NCI-H1105 (cell line): Measurements from ENCODE around the gene KMT2B.
A peak's percentile ranks its signal among the peaks of the same experiment; 100 is the strongest.
"Not testable (repeated sequence)": the region's sequence is repeated elsewhere in the genome, so short reads cannot be mapped to it uniquely, and the experiment has no call there.

ENCODE experiments used
- DNase-seq: peaks from one replicate; lab custom pipeline; 2025; lab: John Stamatoyannopoulos, UW

Gene KMT2B, protein sequence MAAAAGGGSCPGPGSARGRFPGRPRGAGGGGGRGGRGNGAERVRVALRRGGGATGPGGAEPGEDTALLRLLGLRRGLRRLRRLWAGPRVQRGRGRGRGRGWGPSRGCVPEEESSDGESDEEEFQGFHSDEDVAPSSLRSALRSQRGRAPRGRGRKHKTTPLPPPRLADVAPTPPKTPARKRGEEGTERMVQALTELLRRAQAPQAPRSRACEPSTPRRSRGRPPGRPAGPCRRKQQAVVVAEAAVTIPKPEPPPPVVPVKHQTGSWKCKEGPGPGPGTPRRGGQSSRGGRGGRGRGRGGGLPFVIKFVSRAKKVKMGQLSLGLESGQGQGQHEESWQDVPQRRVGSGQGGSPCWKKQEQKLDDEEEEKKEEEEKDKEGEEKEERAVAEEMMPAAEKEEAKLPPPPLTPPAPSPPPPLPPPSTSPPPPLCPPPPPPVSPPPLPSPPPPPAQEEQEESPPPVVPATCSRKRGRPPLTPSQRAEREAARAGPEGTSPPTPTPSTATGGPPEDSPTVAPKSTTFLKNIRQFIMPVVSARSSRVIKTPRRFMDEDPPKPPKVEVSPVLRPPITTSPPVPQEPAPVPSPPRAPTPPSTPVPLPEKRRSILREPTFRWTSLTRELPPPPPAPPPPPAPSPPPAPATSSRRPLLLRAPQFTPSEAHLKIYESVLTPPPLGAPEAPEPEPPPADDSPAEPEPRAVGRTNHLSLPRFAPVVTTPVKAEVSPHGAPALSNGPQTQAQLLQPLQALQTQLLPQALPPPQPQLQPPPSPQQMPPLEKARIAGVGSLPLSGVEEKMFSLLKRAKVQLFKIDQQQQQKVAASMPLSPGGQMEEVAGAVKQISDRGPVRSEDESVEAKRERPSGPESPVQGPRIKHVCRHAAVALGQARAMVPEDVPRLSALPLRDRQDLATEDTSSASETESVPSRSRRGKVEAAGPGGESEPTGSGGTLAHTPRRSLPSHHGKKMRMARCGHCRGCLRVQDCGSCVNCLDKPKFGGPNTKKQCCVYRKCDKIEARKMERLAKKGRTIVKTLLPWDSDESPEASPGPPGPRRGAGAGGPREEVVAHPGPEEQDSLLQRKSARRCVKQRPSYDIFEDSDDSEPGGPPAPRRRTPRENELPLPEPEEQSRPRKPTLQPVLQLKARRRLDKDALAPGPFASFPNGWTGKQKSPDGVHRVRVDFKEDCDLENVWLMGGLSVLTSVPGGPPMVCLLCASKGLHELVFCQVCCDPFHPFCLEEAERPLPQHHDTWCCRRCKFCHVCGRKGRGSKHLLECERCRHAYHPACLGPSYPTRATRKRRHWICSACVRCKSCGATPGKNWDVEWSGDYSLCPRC (N-terminal part only)

DNA sequence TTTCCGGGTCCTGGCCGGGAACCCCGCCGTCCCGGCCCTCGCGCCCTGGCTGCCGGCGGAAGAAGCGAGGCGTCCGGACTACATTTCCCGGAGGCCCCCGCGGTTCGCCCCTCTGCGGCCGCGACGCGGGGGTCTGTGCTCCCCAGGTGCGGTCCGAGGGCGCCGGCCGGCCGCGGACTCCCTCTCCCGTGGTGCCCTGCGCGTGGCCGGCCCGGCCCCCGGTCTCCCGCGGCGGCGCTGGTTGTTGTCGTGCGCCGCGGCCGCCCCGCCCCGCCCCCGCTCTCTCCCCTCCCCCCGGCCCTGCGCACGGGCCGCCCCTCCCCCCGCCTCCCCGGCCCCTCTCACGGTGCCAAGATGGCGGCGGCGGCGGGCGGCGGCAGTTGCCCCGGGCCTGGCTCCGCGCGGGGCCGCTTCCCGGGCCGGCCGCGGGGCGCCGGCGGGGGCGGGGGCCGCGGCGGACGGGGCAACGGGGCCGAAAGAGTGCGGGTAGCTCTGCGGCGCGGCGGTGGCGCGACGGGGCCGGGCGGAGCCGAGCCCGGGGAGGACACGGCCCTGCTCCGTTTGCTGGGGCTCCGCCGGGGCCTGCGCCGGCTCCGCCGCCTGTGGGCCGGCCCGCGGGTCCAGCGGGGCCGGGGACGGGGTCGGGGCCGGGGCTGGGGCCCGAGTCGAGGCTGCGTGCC is at the start of gene KMT2B:
KMT2B (plus strand) TSS at position 339 of the 680 bp plus-strand sequence; CDS start at position 355, 16 bp downstream.
- DNase-seq: no peak

DNA sequence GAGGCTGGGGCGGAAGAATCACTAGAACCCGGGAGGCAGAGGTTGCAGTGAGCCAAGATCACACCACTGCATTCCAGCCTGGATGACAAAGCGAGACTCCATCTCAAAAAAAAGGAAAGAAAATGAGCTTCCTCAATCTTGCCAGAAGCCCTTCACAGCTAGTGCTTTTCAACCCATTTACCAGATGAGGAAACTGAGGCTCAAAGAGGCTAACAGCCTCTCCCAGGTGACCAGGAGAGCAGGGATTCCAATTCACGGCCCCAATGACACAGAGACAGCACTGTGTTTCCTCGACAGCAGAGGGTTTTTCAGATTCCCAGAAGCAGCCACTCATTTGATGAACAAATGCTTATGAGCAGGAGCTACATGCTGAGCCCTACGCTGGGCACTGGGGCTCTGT is 48.2 kb upstream of the KMT2B start:
- no peak for DNase-seq

DNA sequence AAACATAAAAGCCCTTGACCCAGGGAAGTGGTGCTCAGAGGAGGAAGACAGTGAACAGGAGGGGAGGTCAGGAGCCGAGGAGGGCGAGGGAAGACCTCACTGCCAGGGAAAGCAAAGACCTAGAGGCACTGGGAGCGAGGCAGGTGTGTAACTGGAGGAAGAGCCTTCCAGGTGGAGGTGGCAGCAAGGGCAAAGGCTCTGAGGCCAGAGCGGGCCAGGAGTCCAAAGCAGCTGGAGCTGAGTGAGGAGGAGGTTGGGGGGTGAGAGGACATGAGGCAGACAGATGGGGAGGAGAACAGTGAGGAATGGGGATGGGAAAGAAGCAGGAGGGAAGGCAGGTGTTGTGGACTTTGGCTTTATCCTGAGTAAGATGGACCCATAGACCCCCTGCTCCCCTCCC is 47.8 kb upstream of the KMT2B start:
- DNase-seq: no peak

DNA sequence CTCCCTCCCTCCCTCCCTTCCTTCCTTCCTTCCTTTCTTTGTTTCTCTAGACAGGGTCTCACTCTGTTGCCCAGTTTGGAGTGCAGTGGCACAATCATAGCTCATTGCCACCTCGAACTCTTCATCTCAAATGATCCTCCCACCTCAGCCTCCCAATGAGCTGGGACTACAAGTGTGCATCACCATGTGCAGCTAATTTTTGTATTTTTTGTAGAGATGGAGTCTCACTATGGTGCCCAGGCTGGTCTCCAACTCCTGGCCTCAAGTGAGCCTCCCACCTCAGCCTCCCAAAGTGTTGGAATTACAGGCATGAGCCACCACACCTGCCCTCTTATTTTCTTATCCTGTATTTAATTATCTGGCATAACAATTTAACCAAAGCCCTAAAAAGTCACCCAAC is 47.1 kb upstream of the KMT2B start:
- no peak for DNase-seq

DNA sequence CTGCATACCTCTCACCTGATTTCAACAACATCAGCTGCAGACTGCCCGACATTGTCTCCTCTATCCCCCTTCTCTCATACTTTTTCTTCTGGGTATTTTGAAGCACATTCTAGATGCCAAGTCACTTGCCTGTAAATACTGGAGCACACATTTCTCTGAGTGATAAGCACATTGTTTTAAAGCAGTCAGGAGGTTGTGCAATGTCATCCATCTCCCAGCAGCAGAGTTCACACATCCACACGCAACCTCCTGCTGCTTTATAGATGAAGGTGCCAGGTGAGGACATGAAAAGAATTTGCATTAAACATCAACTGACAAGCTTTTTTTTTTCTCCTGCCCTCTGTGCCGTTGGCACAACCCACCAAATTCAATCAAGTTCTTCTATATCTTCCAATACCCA is 46.0 kb upstream of the KMT2B start:
- DNase-seq: no peak

DNA sequence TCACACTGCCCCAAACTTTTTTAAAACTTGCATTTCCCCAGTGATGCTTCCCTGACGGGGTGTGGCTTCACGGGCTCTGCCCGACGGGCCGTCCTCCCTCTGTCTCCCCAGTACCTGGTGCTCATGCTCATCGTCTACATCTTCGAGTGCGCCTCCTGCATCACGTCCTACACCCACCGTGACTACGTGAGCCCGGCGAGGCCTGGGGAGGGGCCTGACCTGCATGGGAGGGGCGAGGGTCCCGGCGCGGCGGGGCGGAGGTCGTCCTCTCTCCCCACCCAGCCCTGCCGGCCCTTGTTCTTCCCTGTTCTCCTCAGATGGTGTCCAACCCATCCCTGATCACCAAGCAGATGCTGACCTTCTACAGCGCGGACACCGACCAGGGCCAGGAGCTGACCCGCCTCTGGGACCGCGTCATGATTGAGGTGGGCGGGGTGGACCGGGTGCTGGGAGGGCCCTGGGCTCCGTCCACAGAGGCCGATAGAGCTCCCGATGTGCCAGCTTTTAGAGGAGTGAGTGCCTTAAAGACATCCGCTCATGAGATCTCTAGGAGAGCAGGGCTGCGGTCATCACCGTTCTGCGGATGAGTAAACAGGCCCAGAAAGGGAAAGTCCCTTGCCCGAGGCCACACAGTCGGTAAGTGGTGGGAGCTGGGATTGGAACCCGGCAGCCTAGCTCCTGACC is 44.5 kb upstream of the KMT2B start:
- DNase-seq: peak; percentile 2

DNA sequence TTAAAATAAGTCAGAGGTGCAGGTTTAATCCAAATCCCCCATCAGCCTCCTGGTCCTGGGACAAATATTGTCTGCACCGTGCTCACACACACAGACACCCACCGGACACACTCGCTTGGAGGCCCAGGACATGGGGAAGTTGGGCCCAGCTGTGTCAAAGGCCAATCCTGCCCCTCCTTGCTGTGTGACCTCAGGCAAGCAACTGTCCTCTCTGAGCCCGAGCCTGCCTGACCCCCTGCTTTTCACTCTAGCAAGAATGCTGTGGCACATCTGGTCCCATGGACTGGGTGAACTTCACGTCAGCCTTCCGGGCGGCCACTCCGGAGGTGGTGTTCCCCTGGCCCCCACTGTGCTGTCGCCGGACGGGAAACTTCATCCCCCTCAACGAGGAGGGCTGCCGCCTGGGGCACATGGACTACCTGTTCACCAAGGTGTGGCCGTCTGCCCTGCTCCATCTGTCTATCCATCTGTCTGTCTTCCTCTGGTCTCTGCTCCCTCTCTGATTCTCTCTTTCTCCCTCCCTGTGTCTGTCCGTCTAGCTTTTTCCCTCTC is 42.1 kb upstream of the KMT2B start:
- no peak for DNase-seq

DNA sequence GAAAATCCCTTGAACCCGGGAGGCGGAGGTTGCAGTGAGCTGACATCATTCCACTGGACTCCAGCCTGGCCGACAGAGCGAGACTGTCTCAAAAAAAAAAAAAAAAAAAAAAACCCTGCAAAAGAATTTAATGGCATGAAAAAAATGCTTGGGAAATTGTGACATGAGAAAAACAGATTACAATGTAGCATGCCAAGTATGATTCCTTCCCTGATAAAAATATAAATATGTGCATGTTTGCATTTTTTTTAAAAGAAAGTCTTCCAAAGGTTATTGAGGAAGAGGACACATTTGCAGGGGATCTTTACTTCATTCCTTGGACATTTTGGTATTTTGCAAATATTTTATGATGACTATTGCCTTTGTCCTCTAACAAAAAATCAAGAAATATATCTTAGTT is 28.0 kb upstream of the KMT2B start:
- DNase-seq: no peak

DNA sequence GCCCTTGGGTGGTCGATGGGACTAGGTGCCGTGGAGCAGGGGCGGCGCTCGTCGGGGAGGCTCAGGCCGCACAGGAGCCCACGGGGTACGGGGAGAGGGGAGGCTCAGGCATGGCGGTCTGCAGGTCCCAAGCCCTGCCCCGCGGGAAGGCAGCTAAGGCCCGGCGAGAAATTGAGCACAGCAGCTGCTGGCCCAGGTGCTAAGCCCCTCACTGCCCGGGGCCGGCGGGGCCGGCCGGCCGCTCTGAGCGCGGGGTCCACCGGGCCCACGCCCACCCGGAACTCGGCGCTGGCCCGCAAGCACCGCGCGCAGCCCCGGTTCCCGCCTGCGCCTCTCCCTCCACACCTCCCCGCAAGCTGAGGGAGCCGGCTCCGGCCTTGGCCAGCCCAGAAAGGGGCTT is 26.7 kb upstream of the KMT2B start:
- not testable (repeated sequence) for DNase-seq

DNA sequence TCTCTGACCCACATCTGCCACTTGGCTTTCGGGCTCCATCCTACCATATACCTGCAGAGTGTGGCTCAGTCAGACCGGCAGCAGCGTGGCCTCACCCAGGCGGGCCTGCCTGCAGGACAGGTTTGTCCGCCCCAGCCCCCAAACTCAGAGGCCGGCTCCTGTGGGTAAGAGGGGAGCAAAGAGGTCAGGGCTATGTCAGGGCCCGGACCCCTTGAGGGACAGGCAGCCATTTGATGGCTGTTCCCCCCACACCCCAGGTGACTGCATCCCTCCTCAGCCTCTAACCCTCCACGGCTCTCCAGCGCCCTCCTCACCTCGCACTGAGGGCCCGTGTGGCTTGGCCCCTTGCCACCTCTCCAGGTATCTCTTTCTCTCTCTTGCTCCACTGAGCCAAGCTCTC is 25.8 kb upstream of the KMT2B start:
- DNase-seq: no peak

DNA sequence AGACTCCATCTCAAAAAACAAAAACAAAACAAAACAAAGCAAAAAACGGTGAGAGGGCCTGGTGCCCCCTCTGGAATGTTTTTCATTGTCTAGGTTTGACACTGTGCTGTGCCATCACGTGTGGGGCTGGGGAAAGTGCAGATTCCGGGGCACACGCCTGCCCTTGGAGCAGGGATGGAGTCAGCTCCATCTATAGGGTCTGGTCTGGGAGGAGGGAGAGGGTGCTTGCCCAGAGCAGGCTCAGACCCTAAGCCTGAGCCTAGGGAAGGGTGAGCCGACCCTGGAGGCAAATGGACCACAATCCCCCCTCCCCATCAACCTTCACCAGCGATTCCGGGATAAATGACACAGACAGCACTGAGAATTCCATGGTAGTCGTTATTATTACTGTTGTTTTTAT is 24.4 kb upstream of the KMT2B start:
- DNase-seq: no peak

DNA sequence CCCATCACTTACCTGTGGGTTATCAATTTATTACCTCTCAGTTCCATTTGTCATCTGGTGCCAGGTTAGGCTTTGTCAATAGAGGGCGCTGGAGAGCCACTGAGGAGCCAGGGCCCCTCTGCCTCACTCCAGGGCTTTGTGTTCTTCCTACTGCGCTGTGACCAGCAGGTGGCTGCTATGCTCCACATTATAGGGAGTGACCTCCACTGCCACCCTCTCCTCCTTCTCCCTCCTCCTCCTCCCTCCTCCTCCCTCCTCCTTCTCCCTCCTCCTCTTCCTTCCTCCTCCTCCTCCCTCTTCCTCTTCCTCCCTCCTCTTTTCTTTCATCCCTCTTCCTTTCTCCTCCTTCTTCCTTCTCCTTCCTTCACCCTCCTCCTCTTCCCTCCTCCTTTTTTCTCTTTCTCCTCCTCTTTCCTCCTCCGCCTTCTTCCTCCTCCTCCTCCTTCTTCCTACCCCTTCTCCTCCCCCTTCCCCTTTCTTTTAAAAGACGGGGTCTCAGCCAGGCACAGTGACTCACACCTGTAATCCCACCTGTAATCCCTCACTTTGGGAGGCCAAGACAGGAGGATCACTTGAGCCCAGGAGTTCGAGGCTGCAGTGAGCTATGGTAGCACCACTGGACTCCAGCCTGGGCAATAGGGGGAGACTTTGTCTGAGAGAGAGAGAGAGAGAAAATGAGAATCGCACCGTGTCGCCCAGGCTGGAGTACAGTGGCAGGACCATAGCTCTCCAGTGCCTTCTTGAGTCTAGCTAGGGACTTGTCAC is 23.8 kb upstream of the KMT2B start:
- peak; percentile 86 for DNase-seq

DNA sequence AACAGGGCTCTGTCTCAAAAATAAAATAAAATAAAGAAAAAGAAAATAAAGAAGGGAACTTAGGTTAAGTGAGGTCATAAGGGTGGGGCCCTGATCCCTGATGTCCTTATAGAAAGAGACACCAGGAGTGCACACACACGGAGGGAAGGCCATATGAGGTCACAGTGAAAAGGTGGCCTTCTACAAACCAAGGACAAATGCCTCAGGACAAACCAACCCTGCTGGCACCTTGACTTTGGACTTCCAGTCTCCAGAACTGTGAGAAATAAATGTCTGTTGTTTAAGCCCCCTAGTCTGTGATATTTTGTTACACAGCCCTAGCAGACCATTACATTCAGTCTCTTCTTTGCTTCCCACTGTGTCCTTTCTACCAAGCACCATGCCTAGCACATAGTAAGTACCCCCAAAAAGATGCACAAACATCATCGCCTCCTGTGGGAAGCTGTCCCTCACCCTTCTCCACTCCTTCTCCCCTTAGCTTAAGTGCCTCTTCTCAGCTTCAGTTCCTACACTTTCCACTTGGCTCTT is 21.8 kb upstream of the KMT2B start:
- DNase-seq: no peak

DNA sequence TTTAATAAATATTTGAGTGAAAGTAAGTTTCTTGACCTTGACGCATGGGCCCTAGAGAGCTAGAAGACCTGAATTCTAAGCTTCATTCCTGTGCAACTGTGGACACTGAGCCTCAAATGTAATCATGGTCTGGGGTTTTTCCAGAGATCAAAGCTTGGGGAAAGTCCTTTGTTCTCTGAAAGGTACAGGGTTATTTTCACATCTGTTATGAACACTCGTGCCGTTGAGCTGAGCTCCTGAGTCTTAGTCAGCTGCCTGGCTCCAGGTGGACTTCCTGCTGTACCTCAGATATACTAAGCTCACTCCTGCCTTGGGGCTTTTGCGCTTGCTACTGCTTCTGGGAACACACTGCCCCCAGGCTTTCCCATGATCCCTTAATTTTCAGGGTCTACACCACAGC is 21.0 kb upstream of the KMT2B start:
- no peak for DNase-seq

DNA sequence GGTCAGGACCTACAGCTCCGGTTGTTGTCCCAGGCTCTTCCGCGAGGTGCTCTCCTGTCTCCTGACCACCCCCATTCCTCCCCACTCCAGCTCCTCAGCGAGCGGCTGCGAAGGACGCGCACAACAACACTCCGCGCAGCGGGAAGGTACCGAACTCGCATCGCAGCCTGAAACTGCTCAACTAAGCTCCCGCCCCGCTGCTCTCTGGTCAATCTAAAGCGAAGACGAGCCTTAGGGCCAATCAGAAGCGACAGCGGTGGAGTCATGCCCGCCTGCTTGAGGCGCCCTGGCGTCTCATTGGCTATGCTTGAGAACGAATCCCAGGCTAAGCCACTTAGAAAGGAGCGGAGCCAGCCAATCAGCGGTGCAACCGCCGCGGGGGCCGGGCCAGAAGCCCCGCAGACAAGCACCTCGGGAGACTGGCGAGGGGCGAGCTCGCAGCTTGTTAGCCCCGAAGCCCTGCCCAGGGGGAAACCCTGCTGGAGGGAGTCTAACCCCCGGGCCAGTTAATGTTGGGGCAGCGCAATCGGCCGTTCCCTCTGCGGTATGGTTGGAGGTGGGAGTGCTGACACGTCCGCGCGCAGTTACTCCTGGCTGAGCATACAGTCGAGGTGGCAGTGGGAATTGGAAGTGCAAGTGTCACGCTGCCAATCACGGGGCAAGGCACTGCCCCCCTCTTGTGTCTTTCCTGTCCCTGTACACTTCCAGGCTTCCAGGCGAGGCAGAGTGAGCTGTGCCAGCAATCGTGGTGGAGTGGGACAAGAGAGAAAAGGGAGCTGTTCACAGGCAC is 15.4 kb upstream of the KMT2B start:
- peak; percentile 98 for DNase-seq

DNA sequence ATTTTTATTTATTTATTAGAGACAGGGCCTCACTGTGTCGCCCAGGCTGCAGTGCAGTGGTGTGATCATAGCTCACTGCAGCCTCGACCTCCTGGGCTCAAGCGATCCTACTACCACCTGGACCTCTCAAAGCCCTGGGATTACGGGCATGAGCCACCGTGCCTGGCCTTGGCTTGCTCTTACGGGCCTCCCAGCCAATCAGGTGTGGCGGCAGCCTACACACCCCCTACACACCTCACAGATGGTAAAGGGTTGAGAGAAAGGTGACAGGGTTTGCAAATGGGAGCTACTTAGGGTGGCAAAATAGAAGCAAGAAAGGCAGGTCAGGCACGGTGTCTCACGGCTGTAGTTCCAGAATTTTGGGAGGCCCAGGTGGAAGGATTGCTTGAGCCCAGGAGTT is 14.5 kb upstream of the KMT2B start:
- DNase-seq: no peak

DNA sequence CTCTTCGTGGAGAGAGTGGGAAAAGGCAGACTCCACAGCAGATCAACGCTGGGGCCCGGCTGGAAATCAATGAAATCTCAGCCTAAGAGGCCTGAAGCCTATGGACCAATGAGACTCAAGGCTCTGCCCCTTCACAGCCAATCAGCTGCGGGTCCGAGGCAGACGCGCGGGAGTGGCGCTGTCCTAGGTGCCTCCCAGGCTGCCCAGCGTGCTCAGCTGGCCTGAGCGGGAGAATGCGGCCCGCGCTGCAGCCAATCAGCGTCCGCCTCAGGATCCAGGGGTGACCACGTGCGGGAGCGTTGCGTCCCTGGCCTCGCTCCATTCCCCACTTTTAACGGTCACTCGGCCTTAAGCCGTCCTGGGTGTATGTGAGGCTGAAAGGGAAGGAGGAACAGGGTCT is 13.6 kb upstream of the KMT2B start, which contains the start of gene ZBTB32:
ZBTB32 (plus strand) TSS at position 341 of the 400 bp plus-strand sequence. CDS start 10,069 bp downstream, outside the sequence.
- DNase-seq: no peak

DNA sequence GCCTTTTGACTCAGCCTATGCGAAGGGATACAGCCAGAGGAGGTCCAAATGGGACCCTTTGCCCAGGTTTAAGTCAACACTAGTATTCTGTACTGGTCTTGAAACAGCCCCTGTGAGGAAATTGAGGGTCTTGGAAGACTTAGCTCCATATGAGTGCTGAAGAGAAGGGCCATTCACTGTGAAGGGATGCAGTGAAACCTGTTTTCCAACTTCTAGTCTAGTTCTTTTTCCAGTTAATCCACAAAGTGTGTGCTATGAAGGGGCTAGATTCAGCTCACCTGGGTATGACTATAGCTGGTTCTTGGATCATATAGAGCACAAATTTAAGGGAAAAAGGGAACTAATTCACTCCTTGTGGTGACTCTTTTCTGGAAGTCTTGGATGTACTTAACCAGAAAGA is 9.4 kb upstream of the KMT2B start:
- DNase-seq: no peak
